ENCODE results near the gene PHF11.
"Not testable (repeated sequence)": the region's sequence is repeated elsewhere in the genome, so short reads cannot be mapped to it uniquely, and the experiment has no call there.

Gene PHF11

DNA sequence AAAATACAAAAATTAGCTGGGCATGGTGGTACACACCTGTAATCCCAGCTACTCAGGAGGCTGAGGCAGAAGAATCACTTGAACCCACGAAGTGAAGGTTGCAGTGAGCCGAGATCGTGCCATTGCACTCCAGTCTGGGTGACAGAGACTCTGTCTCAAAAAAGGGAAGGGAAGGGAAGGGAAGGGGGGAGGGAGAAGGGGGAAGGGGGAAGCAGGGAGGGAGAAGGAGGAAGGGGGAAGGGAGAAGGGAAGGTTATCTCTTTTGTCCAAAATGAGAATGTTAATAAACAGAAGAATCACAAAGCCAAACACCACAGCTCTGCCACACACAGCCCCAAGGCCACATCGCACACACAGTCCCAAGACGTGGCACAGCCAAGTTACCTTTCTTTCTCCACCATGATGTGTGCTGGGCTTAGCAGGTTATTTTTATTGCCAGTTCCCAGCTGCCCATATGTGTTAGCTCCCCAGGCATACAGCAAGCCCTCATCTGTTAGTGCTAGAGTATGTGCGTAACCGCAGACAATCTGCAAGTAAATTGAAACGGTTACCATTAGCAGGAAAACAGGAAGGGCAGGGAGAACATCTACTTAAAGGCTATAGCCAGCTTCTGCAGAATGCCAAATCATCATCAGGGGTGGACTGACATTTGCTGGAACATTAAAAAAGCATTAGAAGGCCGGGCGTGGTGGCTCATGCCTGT is 55.3 kb downstream of the PHF11 start:
- DNase-seq = no peak

- DNase-seq = no peak
Observed at GRCh38 chr13:49553888-49554287, 58.1 kb downstream of the PHF11 start.

GRCh38 chr13:49554387-49554786 is 58.6 kb downstream of the PHF11 start:
- DNase-seq = no peak

GRCh38 chr13:49559006-49559405 is 63.3 kb downstream of the PHF11 start:
- DNase-seq = no peak

GRCh38 chr13:49560270-49561061 is 64.7 kb downstream of the PHF11 start:
- DNase-seq = no peak

DNA sequence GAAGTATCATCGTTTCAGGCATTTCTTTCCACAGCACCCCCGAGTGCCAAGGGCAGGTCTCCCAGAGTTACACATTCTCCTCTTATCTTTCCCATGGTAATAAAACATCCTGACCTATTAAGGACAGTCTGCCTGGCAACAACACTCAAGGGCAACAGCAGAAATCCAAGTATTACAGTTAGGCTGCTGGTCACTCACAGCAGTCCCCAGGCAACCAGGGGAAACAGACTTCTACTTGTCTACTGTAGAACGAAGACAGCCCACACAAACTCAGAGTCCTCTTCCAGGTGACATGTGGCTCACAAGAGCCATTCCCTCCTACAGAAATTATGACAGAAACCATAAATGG is 65.3 kb downstream of the PHF11 start:
- no peak for DNase-seq

- no peak for DNase-seq
Observed at GRCh38 chr13:49563516-49563915, 67.8 kb downstream of the PHF11 start.

GRCh38 chr13:49565461-49565860 is 69.7 kb downstream of the PHF11 start:
- not testable (repeated sequence) for DNase-seq

DNA sequence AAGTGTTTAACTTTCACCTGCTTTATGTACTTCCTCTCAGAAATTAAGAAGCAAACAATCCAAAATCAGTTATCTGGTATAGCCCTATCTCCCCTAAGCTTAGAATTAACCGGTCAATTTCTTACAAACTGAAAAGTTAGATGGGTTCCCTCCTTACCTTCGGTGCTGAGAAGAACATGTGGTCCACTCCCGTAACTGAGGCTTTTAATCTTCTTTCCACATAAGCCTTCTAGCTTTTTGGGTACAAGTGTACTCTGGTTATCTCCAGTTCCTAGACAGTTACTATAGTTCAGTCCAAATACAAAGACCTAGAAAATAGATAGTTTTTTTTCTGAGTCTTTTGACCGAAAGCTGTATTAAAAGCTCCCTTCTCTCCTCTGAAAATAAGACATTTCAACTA is 70.7 kb downstream of the PHF11 start:
- no peak for DNase-seq

GRCh38 chr13:49567491-49567890 is 71.7 kb downstream of the PHF11 start:
- DNase-seq = no peak

GRCh38 chr13:49569993-49570689 is 74.4 kb downstream of the PHF11 start:
- DNase-seq = no peak

- no peak for DNase-seq
Observed at GRCh38 chr13:49571299-49572240, 75.8 kb downstream of the PHF11 start.

Data from NCI-H1417 treated with DMSO at 0.1 percent for 48 hours (cell line).